ENCODE results near the gene CDK2AP2. TPM values are rescaled to one million over a fixed set of nuclear protein-coding genes. Genes with fewer than 3 reads are reported as not detected.
A peak's percentile ranks its signal among the peaks of the same experiment; 100 is the strongest.

The CDK2AP2 gene
- total and polyA plus RNA-seq, 9 of the 15 experiments (the other 6 are each of a cell fraction or from before 2014, with no cell fraction given), result 4.4 to 47.4 (median 21.7) TPM

DNA sequence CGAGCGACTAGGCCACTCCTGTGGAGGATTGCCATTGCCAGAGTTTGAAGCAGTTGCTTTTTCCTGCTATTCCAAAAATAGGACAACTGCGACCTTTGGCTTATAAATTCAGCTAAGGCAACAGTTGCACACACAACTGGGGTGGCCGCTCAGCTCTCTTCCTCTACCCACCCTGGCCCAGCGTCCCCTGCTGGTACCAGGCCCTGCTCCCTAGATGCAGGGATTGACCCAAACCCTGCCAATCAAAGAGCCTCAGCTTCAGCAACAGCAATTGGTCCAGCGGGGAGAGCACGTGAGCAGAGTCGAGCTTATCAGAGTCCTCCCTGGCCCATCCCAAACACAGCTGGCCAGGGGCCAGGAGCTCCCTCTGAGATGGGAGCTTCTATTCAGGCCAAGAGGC lies 37.3 kb upstream of the CDK2AP2 start (continued):
- TF ChIP-seq RAD21 (CRISPR knock-in tag; conservative IDR thresholded peaks at IDR 0.05 in 1 of 2, IDR thresholded peaks at IDR 0.05 in 1 of 2) (0 out of 4 replicates have a peak, but pooled peaks of 1 of the 2 experiments have one; percentile 20), SNRNP70 (optimal IDR thresholded peaks at IDR 0.05; ENCODE audit: low read depth, low read length) (no peak), KDM1A (IDR thresholded peaks at IDR 0.05) (peak; percentile 30 to 40; a peak in 2 of 4 replicates), SMARCB1 (IDR thresholded peaks at IDR 0.05; ENCODE audit: insufficient read length, low read depth) (no peak), NFIC (IDR thresholded peaks at IDR 0.05) (peak; percentile 96), FOXA3 (CRISPR knock-in tag; conservative IDR thresholded peaks at IDR 0.05 in 1 of 2, IDR thresholded peaks at IDR 0.05 in 1 of 2) (no peak), RCOR1 (IDR thresholded peaks at IDR 0.05; ENCODE audit: borderline replicate concordance in 1 of 2, low read depth in 2 of 2, low read length in 2 of 2) (peak in 1 of 2 experiments; percentile 74; a peak in 2 of 4 replicates), PKNOX1 (IDR thresholded peaks at IDR 0.05) (peak; percentile 96), BHLHE40 (IDR thresholded peaks at IDR 0.05; ENCODE audit: low read length) (peak; percentile 93), MEIS2 (IDR thresholded peaks at IDR 0.05; ENCODE audit: partially characterized antibody) (peak; percentile 64), ZC3H8 (IDR thresholded peaks at IDR 0.05) (no peak), ARID1B (IDR thresholded peaks at IDR 0.05) (peak; percentile 24; the same call in 1 of the 2 replicates), TAF9B (IDR thresholded peaks at IDR 0.05; ENCODE audit: partially characterized antibody) (no peak), KDM2B (CRISPR knock-in tag; IDR thresholded peaks at IDR 0.05) (no peak), SLC30A9 (CRISPR knock-in tag; IDR thresholded peaks at IDR 0.05) (no peak), CTCF (IDR thresholded peaks at IDR 0.05 in 2 of 3, conservative IDR thresholded peaks at IDR 0.05 in 1 of 3; ENCODE audit: insufficient read depth in 2 of 3, low read depth in 1 of 3, low read length in 3 of 3) (peak; percentile 40 to 46 (median 43)), CBFA2T2 (conservative IDR thresholded peaks at IDR 0.05) (0 out of 2 replicates have a peak, but pooled peaks have one; percentile 18)
- TF ChIP-seq, protein P1, sequence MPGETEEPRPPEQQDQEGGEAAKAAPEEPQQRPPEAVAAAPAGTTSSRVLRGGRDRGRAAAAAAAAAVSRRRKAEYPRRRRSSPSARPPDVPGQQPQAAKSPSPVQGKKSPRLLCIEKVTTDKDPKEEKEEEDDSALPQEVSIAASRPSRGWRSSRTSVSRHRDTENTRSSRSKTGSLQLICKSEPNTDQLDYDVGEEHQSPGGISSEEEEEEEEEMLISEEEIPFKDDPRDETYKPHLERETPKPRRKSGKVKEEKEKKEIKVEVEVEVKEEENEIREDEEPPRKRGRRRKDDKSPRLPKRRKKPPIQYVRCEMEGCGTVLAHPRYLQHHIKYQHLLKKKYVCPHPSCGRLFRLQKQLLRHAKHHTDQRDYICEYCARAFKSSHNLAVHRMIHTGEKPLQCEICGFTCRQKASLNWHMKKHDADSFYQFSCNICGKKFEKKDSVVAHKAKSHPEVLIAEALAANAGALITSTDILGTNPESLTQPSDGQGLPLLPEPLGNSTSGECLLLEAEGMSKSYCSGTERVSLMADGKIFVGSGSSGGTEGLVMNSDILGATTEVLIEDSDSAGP (CRISPR knock-in tag; IDR thresholded peaks at IDR 0.05), result no peak
- TF ChIP-seq, protein P2, sequence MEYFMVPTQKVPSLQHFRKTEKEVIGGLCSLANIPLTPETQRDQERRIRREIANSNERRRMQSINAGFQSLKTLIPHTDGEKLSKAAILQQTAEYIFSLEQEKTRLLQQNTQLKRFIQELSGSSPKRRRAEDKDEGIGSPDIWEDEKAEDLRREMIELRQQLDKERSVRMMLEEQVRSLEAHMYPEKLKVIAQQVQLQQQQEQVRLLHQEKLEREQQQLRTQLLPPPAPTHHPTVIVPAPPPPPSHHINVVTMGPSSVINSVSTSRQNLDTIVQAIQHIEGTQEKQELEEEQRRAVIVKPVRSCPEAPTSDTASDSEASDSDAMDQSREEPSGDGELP (CRISPR knock-in tag; IDR thresholded peaks at IDR 0.05; ENCODE audit: borderline replicate concordance), result peak; percentile 60; the same call in 1 of the 2 replicates
- TF ChIP-seq, protein P3, sequence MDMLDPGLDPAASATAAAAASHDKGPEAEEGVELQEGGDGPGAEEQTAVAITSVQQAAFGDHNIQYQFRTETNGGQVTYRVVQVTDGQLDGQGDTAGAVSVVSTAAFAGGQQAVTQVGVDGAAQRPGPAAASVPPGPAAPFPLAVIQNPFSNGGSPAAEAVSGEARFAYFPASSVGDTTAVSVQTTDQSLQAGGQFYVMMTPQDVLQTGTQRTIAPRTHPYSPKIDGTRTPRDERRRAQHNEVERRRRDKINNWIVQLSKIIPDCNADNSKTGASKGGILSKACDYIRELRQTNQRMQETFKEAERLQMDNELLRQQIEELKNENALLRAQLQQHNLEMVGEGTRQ (CRISPR knock-in tag; IDR thresholded peaks at IDR 0.05), result peak; percentile 95
